Brain microvascular endothelial cell (primary cell): Measurements from ENCODE around the gene ZCCHC24.

ENCODE experiments used
- DNase-seq: peaks from one replicate; pipeline ENCODE4 v3.0.0-alpha.2; 2020
- H3K27ac ChIP-seq: fragments of 250-450 bp; sonication (Bioruptor Pico); 2 replicates; pipeline ENCODE4 v1.5.1; 2020; ENCODE audit warnings: mild to moderate bottlenecking, moderate library complexity
- H3K27me3 ChIP-seq: fragments of 250-450 bp; sonication (Bioruptor Pico); replicated peaks from 2 replicates; pipeline ENCODE4 v1.5.1; 2020; ENCODE audit warnings: mild to moderate bottlenecking
- H3K36me3 ChIP-seq: fragments of 250-450 bp; sonication (Bioruptor Pico); replicated peaks from 2 replicates; pipeline ENCODE4 v1.5.1; 2020; ENCODE audit warnings: mild to moderate bottlenecking
- H3K4me3 ChIP-seq: 2 replicates; pipeline ENCODE4 v1.5.1; 2011; ENCODE audit warnings: low read depth, mild to moderate bottlenecking, control low read depth, low read length, moderate library complexity
- in situ Hi-C: cut with HindIII; loops from 2 replicates; pipeline ENCODE4 v1.10.0; 2017; ENCODE audit warnings: low sequenced_read_pairs, low pct_ligation_motif_present
- TF ChIP-seq, protein P1 (sequence below): IDR thresholded peaks from 2 replicates; pipeline ENCODE4 v1.5.1; 2011; ENCODE audit warnings: low read depth, mild to moderate bottlenecking, moderate library complexity, low read length, control low read depth, inconsistent platforms; ENCODE audit errors: missing control alignments

The ZCCHC24 gene

DNA sequence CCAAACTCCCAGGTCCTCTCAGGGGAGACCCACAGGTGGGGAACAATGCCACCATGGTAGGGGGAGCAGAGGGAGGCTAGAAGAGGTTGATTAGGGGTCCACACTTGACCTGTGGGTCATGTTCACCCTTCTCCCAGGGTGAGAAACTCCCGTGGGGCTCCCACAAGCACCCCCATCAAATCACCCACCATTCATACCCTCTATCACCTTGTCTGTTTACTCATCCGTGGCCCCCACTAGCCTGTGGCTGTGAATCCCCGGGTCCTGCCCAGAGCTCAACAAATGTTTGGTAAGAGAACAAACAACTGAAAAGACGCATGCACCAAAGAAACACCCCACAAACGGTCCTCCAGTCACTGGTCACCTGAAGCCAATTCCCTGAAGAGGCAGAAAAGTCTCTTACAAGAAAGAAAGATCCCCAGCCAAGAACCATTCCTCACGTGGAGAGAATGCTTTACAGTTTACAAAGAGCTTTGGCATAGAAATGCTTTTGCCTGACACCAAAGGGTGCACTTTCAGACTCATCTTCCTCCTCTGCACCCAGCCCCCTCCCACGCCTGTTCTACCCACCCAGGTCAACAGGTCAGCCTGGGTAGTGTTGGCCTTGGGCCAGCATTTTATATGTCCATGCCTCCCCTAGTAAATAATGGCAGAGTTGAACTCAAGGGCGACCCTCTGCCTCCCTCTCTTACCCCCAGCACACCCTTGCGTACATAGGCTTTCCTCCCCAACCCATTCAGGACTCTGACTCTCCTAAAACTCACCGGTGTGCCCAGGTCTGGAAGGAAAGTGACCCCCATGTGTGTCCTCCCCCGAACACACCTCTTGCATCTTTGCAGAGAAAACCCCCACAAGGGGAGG lies 1.9 kb downstream of the ZCCHC24 start:
- H3K36me3 ChIP-seq, result no peaks in the 10 kb centered on the region
- TF ChIP-seq, protein P1, sequence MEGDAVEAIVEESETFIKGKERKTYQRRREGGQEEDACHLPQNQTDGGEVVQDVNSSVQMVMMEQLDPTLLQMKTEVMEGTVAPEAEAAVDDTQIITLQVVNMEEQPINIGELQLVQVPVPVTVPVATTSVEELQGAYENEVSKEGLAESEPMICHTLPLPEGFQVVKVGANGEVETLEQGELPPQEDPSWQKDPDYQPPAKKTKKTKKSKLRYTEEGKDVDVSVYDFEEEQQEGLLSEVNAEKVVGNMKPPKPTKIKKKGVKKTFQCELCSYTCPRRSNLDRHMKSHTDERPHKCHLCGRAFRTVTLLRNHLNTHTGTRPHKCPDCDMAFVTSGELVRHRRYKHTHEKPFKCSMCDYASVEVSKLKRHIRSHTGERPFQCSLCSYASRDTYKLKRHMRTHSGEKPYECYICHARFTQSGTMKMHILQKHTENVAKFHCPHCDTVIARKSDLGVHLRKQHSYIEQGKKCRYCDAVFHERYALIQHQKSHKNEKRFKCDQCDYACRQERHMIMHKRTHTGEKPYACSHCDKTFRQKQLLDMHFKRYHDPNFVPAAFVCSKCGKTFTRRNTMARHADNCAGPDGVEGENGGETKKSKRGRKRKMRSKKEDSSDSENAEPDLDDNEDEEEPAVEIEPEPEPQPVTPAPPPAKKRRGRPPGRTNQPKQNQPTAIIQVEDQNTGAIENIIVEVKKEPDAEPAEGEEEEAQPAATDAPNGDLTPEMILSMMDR, result no peak
- H3K27me3 ChIP-seq, result no peaks in the 10 kb centered on the region
- H3K27ac ChIP-seq, result peak overlapping the region; percentile 76
- in situ Hi-C loops, result no loop called here
- DNase-seq, result no peak
- peak overlapping the region; percentile 71 for H3K4me3 ChIP-seq

DNA sequence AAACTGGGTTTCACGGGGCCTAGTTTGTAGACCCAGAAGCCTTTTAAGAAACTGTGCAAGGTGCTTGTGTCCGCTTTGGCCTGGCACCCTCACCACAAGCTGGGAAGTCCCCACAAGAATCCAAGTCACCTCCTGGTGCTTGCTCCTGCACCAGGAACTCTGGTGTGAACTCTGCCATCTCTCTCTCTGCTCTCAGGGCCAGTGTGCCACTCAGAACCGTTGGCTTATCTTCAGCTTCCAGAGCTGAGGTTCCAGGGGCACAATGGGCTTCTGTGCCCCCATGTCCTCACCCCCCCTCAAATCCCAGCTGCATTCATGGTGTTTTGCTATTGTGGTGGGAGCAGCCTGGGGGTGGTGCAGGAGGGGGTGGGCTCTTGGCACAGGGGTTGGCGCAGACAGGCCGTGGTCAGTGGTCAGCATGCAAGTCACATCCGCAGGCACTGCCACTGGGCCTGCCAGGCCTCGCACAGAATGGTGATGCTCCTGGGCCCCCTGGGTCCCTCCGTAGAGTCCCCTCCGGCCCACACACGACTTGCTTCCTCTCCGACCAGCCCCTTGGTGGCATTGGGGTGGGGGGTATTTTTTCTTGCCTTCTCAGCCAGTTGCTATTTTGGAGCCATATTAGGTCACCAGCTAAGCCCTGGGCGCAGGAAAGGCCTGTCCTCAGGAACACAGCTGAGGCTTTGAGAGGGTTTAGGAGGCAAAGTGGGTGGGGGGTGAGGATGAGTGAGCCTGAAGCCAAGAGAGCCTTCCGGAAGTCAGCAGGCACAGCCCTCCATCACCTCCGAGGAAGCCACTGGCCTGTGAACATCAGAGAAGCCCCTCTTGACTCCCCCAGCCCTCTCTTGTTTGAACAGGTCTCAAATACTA lies 3.0 kb downstream of the ZCCHC24 start:
- Histone ChIP-seq H3K36me3 (peaks cover 1% of the 10 kb centered on the region), H3K27me3 (no peaks in the 10 kb centered on the region), H3K27ac (no peak overlapping the region), H3K4me3 (no peak overlapping the region)
- TF ChIP-seq, protein P1, result no peak
- in situ Hi-C loops, result no loop called here
- no peak for DNase-seq

DNA sequence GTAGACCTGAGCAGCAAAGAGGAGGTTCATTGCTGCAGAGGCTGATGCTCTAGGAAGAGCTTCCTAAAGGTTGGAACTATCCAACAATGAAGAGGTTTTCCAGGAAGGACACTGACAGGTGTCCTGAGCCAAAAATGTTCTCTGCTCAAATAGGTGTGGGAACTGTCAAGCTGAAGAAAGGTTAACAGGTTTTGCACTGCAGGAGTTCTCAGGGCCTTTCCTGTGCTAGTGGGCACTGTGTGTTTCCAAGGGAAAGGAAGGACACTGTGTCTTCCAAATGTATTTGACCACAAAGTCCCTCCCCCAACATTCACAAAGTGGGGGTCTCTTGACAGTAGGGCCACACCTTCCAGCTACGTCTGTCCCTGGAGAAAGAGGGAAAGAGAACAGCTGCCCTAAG lies 4.0 kb downstream of the ZCCHC24 start:
- H3K27ac ChIP-seq, result no peak overlapping the region
- TF ChIP-seq, protein P1, result no peak
- H3K36me3 ChIP-seq, result peaks cover 3% of the 10 kb centered on the region
- in situ Hi-C loops, result no loop called here
- no peaks in the 10 kb centered on the region for H3K27me3 ChIP-seq
- H3K4me3 ChIP-seq, result no peak overlapping the region
- DNase-seq, result no peak

DNA sequence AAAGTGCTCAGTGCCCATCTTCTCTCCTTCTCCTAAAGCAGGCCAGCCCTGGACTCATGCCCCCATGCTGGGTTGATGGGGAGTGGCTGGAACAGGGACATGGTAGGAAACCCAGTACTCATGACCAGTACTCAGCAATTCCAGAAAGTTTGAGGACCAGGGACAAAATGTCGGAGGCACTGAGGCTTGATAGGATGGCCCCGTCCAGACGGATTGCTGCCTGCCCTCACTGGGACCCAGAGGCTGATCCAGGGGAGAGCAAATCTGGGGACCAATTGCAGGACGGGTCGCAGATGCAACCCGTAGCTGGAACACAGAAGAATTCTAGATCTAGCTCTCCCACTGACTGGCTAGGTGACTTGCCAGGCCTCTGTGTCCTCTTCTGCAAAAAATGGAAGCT lies 5.1 kb downstream of the ZCCHC24 start:
- TF ChIP-seq, protein P1, result no peak
- in situ Hi-C loops, result no loop called here
- H3K36me3 ChIP-seq, result peaks cover 3% of the 10 kb centered on the region
- no peak overlapping the region for H3K4me3 ChIP-seq
- H3K27ac ChIP-seq, result no peak overlapping the region
- DNase-seq, result no peak
- H3K27me3 ChIP-seq, result no peaks in the 10 kb centered on the region

DNA sequence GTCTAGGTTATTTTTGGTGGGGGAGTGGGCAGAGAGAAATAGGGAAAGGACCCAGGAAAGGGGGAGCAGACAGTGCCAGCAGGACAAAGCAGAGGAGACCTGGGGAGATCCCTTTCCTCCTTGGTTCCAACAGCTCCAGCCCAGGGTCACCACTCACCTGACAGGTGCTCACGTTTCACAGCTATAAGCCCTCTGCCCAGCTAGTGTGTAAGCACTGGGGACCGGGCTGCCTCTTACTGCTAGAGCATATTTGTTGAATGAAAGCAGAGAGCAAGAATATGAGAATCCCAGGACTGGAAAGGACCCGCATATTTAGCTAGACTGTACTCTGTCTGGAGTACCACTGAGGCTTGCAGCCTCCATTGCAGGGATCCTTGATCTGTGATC lies 6.7 kb downstream of the ZCCHC24 start:
- peaks cover 3% of the 10 kb centered on the region for H3K36me3 ChIP-seq
- no peak for DNase-seq
- H3K27me3 ChIP-seq, result no peaks in the 10 kb centered on the region
- in situ Hi-C loops, result no loop called here
- no peak overlapping the region for H3K27ac ChIP-seq
- H3K4me3 ChIP-seq, result no peak overlapping the region
- TF ChIP-seq, protein P1, result no peak
